HG03097 (cell line): ENCODE measurements around the gene DCAKD.

ENCODE experiments used
- ATAC-seq: cut with Tn5 transposase; IDR thresholded peaks from one replicate; pipeline ENCODE4 v1.9.1; 2021; ENCODE audit not compliant: unreplicated experiment, low FRiP score

DCAKD gene

DNA sequence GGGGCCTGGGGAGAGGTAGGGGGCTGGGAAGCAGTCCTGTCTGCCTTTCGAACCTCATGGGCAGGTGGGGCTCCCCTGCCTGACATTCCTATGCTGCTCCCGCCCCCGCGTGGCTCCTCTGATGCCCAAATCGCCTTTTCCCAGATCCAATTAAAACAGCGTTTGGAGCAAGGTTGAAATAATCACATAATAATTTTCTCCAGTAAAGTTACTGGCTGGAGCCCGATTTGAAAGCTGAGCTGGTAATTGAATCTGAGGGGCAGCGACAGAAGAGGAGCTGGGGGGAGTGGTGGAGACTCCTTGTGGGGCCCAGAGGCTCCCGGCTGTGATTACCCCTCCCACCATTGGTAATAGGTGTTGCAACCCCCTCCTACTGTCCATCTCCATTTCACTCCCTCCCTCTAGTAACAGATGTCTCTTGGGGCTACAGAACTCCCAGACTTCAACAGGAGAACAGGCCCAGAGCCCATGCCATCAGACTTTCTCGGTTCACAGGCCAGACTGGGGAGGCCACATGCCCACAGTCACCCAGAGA lies 44.4 kb downstream of the DCAKD start:
- no peak for ATAC-seq

DNA sequence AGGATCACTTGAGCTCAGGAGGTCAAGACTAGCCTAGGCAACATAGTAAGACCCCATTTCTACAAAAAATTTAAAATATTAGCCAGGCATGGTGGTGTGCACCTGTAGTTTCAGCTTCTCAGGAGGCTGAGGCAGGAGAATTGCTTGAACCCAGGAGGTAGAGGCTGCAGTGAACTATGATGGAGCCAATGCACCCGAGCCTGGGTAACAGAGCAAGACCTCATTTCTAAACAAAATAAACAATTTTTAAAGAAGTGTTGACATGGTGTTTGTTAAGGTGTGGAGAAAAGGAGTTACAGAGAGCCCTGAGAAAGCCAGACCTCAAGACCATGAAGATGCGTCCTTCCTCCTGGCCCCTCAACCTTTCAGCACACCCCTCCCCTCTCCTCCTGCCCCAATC lies 45.7 kb downstream of the DCAKD start:
- ATAC-seq: no peak

DNA sequence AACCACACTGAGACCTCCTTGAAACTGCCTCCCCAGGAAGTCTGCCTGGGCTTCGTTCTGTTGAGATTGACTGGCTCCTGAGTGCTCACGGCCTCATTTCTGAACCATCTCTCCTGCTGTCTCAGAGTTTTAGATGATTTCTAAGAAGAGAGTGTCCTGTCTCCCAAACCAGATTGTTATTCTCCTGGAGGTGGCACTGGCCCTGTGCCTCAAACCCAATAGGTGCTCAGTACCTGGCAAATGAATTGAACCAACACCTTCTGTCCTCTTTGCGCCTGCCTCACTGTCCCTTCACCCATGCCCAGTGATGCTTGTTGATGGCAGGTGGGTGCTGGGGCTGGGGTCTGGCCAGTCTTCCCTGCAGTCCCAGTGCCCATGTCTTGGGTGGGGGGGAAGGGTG lies 47.0 kb downstream of the DCAKD start:
- no peak for ATAC-seq

DNA sequence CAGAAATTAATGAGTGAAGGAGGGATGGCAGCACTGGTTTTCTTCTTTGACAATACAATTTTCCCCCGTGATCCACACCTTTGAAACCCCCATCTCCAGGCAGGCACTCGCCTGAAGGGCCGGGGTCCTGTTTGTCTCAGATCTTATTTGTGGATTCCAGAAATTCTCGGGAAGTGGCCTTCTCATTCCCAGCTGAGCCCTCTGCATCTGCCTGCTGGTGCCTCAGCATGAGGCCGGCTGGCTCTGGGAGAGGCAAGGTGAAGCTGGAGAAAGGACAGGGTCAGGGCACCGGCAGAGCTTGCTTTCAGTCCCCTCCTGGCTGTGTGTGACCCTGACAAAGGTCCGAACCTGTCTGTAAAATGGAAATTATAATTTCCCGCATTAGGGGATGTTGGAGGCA lies 47.6 kb downstream of the DCAKD start:
- no peak for ATAC-seq

DNA sequence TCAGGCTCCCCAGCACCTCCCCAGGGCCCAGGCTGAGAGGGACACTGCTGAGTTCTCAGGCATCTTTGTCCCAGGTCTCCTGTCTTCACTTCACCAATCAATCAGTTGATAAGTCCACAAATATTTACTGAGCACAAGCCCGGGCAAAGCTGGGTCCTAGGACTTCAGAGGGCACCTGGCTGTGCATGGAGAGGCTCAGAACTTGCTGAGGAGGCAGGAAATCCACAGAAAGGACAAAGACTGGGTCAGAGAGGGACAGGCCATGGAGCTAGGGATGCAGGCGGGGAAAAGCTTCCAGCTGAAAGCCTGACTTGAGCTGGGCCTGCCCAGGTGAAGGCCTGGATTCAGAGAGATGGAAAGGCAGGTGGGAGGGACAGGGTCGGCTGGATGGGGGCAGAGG lies 50.1 kb downstream of the DCAKD start:
- ATAC-seq: no peak

DNA sequence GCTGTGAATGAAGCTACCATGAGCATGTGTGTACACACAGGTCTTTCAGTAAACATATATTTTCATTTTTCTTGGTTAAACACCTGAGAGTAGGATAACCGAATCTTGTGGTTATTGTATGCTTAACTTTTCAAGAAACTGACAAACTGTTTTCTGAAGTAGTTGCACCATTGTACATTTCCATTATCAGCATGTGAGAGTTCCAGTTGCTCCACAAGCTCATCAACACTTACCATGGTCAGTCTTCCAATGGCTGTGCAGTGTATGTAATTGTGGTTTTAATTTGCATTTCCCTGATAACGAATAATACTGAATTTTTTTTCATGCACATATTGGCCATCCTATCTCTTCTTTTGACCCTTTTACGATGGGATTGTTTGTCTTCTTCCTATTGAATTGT lies 52.0 kb downstream of the DCAKD start:
- ATAC-seq: no peak

DNA sequence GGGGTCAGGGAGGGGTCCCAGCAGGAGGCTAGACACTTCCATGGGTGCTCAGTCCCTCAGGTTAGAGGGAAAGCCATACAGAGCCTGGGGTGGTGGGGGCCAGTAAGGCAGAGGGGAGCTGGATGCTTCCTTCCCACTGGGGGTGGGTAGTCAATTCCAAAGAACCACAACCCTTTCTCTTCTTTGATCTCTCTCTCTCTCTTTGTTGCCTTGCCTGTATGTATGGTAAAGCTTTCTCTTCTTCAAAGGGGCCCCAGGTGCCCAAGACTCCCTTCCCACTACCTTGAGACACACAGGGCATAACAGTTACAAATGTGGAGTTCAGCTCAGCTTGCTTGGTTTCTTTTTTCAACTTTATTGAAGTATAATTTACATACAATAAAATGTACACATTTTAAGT lies 52.8 kb downstream of the DCAKD start:
- ATAC-seq: no peak

DNA sequence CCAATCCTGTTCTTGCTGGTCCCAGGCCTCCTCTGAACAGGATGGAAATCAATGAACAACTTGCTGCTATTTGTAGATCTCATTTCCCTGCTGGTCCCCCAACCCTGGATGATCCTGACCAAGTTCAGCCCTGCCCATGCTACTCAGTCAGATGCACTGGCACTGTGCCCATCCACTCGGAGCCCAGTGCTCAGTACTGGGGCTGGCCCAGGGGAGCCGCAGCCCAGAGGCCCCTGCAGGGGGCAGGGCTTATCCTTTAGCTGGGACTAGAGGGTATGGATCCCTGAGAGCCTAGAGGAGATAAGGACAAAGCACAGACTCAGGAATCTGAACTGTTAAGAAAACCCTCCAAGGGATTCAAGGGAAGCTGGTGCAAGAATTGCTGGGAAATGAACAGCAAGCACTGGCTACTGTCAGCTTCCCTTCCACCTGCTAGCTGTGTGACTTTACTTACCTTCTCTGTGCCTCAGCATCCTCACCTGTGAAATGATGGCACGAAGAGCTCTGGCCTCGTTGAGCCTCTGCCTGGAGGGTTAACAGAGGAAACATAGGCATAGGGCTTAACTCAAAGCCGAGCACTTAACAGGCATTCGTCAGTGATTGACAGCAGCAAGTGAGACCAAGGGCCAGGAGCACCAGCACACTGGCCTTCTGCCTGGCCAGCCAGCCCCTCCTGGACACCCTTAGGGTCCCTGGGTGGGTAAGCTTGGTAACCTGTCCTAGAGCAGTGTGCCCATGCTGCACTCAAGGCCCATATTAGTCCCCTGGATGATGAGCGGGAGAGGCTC lies 53.5 kb downstream of the DCAKD start:
- no peak for ATAC-seq

DNA sequence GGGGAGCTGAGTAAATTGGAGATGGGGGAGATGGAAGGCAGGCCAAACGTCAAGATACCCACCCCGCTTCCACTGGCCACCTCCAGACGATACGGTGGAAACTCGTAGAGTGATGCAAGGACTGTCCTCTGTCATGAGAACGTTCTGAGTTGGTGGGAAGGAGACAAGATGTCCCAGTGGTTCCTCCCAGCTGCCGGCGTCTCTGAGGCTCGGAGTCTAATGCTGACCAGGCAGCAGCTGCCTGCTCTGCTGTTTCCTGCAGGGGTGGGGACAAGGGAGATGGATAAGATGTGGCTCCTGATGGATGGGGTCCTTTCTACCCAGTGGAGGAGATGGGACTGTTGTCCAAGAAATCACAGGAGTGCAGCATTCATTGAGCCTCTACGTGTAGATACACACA lies 55.1 kb downstream of the DCAKD start:
- ATAC-seq: no peak

DNA sequence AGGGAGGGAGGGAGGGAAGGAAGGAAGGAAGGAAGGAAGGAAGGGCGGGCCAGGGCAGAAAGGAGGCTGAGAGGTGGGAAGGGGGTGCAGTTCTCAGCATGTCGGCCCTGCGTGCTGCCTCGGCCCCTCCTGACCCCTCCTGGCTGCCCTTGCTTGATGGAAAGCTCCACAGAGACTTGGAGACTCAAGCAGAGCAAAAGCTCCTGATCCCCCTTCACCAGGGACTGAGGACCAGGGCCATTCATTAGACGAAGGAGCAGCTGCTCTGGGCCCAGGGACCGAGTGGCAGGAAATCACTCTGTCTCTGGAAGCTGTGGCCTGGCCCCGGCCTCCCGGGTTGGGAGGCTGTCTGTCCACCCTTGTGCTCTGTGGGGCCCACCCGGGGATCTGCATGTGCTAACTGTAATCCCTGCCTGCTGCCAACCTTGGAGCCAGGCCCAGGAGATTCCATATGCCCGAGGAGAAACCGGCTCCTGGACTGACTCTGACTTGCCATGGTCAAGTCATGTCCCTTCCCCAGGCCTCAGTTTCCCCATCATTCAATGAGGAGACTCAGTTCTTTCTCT lies 55.9 kb downstream of the DCAKD start:
- ATAC-seq: no peak

DNA sequence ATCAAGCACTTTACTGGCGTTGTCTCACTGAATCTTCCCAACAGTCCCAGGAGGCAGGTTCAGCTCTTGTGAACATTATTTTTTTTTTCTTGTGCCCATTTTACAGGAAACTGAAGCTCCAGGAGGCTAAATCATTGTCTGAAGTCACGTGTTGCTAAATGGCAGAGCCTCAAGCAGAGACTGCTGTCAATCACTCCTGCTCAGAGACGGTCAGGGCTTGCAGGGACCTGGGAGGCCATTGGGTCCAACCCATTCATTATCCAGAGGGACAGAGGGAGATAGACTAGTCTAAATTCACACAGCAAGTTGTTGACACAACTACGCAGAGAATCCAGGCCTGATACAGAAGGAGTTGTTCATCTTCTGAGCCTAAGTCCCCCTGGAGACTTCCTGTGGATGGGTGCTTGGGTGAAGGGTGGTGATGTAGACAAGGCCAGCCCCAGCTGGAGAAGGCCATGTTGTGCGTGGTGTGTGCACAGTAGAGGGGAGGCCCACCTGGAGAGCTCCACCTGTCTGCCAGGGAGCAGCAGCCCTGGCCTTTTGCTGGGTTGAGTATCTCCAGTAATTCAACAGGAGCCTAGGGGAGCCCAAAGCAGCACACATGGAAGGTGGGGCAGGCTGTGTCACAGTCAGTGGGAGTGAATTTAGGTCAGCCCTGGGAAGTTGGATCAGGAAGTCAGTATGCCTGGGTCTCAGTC lies 59.0 kb downstream of the DCAKD start:
- no peak for ATAC-seq

DNA sequence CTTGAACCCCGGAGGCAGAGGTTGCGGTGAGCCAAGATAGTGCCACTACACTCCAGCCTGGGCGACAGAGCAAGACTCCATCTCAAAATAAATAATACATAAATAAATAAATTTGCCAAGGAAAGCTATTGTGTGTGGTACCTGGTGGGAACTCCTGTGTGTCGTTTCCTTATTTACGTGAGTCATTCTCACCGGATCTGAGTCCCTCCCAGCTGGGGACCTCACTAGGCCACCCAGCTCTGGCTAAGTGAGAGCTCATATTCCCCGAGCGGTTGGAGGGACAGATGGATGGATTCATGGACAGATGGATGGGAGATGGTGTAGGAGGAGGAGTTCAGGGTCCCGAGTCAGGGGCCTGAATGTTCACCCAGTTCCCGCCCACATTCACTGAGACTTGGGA lies 60.4 kb downstream of the DCAKD start:
- no peak for ATAC-seq

DNA sequence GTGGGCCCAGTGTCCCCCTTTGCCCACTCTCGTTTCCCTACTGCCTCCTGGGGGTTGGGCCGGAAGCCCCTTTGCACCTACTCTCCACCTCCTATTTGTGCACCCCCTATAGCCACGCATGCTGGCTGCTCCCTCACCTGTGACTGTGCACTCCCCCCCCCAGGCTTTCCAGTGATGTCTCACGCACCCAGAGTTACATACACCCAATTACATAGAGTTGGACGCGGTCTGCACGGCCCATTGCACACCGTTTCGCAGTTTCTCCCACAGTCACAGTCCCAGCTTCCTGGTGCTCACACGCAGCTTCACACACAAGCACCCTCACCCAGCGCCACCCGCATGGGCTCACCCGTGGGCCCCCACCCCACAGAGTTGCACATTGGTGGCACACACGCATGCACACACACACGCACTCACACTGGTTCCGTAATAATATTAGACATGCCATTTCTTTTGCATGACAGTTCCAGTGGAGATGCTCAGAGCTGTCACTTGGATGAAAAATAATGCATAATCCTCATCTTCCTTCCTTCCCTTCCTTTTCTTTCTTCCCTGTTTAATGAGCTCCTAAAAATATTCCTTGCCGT lies 61.8 kb downstream of the DCAKD start:
- no peak for ATAC-seq

DNA sequence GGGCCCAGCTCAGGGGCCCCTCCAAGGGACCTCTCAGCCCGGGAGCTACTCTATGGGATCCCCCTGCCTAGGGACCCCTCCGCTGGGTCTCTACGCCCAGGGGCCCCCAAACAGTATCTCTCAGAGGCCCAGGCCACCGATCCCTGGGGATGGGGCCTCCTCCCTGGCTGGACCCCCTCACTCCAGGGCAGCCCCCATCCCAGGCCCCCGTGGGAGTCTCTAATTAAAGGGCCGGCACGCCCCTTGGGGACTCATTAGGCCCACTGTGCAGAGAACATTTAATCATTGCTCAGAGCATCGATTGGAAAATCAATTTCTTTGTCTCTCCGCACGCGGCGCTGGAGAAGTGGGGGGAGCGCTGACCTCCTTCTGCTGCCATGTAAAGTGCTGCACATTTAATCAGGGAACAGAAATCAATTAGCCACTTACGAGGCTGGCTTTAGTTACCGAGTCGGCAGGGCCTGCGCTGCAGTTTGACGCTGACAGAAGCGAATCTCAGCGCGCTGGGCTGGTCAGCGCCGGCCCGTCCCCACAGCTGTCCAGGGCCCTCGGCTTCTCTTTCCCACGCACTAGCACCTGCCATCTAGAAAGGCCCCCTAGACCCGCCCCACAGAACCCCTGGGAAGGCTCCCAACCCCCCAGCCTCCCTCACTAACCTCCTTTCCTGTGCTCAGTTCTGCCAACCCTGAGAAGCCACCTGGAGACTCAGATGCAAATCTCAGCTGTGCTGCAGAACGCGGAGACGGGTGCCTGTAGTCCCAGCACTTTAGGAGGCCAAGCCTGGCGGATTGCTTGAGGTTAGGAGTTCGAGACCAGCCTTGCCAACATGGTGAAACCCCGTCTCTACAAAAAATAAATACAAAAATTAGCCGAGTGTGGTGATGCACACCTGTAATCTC lies 63.1 kb downstream of the DCAKD start:
- no peak for ATAC-seq

DNA sequence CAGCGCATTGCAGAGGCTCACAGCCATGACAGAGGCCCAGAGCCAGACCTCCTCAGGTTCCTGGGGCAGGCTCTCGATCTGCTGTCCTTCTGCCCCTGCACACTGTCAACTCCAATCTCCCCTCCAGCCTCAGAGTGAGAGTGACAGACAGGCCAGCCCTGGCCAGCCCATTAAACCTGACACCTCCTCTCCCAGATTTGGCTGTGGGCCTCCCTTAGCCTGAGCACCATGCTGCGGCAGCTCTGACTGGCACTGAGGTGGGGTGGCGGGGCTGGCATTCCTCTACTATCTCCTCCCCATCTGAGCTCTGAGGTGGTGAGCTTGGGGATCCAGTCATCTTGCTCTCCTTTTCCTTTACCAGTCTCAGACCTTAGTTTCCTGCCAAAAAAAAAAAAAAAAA lies 67.9 kb downstream of the DCAKD start:
- ATAC-seq: no peak

DNA sequence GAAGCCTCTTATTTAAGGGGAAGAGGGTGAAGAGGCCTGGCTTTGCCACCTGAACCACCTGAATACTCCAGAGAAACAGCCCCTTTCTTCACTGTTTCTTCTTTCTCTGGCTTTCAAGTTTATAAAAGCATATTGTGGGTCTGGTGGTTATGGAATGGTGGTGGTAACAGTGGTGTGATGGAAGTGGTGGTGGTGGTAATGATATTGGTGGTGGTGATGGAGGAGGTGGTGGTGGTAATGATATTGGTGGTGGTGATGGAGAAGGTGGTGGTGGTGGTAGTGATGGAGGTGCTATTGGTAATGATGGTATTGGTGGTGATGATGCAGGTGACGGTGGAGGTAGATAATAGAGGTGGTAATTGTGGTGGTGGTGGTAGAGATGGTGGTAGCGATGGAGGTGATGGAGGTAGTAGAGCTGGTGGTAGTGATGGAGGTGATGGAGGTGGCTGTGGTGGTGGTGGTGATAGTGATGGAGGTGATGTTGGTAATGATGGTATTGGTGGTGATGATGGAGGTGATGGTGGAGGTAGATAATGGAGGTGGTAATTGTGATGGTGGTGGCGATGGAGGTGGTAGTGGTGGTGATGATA lies 69.2 kb downstream of the DCAKD start:
- no peak for ATAC-seq

DNA sequence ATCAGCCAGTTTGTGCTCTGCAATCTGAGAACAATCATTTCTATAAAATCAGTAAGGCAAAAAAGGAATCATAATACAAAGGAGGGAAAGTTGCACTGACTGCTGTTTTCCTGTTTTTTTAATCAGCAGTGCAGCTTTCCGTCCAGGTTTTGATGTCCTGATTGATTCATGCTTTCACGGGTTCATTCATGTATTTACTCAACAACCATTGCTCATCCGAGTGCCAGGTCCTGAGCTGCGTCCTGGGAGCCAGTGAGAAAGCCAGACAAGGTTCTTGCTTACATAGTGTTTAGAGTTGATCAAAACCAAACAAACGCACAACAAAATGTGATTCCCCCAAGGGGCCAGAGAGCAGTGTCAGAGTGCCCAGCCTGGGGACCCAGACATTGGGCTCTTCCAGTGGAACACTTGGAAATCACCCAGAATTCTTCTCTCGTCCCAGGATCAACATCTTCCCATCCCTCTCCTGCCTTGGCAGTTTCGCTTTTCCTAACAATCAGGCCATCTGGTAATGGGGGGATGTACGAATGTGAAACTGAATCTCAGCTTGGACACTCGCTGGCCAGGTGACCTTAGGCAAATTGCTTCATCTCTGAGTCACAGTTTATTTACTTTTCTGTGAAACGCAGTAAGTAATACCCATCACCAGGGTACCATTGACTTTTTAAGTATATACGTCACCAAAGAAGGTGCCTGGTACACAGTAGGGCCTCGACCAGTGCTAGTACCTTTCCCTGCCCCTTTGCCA lies 70.0 kb downstream of the DCAKD start:
- no peak for ATAC-seq

DNA sequence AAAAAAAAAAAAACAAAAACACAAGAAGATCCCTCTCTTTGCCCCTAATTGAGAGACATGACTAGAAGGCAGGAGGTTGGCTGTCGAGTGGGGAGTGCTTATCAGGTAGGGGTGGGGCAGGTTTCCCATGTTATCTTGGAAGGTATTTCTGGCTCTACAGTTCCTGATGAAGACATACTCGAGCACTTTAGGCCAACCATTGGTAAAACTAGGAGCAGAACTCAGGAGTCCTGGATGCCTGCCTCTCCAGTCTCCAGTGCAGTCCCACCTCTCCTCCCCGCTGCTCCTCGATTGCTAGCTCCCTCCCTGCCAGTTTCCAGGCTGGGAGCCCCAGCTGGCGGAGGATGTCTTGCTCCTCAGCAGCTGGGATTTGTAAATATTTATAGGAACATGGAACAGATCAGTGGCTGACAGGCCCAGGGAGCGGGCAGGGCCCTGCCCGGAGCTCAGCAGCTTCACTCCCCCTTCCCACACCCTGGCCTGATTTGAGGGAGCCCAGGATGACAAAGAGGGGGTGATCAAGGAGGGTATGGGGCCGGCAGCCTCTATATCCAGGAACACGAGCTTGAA lies 71.9 kb downstream of the DCAKD start:
- no peak for ATAC-seq

DNA sequence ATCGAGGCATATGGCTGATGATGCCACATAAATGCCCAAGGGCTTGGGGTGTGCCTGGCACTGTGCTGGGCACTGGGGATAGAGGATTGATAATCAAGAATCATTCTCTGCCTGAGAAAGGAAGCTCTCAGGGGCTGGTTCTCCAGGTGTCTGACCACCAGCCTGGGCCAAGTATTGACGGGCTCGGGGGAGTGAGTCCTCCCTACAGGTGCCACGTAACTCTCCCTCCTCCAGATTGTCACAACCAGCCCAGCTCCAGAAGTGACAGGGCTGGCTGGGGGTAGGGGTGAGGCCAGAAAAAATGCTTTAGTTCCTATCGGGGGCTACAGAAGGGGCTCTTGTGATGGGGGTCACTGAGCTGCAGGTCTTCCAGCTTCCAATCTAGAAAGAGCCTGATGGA lies 72.6 kb downstream of the DCAKD start:
- no peak for ATAC-seq
